ENCODE results near the gene TAF11L6.

- no peak for TF ChIP-seq POLR2A (IDR thresholded peaks at IDR 0.05)
- TF ChIP-seq CTCF (IDR thresholded peaks at IDR 0.05): no peak
- TF ChIP-seq EP300 (IDR thresholded peaks at IDR 0.05; ENCODE audit: low read depth): no peak
Observed at GRCh38 chr5:17481378-17481777, 47.1 kb upstream of the TAF11L6 start.

Measured in transverse colon (tissue), 3 donors.